Activated CD4-positive, CD25-positive, alpha-beta regulatory T cell (primary cell): ENCODE results near the gene EFHC1.
"Not testable (repeated sequence)": the region's sequence is repeated elsewhere in the genome, so short reads cannot be mapped to it uniquely, and the experiment has no call there.

Experiments
- DNase-seq, 4 experiments: peaks; one replicate each; lab custom pipeline; 2025; lab: John Stamatoyannopoulos, UW

EFHC1 gene

DNA sequence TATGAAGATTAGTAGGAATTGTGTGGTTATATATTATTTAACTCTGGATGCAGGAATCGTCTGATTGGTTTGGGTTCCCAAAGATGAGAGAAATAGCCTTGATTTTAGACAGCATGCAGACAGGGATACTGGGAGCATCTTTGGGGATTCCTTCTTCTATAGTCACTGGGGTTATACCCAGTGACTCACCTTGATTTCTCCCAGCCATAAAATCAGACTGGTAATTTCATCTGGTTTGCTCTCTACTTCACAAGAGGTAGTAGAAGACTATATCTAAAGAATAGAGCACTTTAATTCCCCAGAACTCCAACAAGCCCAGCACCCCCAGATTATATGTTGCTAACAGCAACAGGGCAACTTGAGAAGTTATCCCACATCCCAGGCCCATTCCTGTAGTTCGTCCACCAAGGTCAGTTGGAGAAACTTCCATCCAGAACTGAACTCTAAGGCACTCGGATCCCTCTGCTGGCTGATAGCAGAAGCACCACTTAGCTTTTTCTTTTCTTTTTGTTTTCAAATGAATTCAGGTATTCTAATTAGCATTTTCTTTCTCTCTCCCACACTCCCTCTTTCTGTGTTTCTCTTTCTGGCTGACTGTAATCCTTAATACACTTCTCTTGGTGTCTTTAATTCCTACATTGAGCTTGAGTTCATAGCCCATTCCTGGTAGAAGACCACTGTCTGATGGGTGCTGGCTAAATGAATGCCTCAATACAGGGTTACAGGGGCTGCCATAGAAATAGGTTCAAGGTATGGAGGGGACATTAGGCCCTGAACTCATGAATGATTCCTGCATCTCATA lies 20.4 kb upstream of the EFHC1 start:
- DNase-seq, result peak in 1 of 4 experiments; percentile 9

DNA sequence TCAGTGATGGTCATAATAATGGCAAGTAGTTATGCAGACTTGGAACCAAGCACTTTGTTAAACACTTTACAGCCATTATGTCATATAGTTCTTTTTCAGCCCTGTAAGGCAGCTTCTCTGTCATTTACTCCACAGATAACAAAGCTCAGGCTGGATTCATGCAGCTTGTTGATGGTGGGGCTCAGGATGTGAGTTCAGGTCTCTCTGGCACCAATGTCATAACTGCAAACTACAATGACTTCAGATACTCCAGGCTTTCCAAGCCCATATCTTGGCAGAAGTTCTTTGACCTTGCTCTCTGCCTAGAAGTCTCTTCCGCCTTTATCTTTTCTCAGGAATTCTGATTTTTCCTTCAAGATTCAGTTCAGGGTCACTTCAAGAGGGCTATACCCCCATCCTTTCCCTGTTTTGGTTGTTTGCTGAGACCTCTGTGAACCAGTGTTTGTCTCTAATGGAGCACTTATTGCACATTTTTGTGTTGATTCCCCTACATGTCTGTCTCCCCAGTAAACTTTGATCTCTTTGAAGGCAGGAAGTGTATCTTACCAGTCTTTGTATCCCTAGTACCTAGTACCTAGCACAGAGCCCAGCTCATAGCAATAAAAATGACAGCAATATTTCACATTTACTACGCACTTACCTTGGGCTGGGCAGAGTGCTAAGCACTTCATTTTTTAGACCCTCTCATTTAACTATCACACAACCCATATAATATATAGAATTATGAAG lies 19.7 kb upstream of the EFHC1 start:
- no peak for DNase-seq

DNA sequence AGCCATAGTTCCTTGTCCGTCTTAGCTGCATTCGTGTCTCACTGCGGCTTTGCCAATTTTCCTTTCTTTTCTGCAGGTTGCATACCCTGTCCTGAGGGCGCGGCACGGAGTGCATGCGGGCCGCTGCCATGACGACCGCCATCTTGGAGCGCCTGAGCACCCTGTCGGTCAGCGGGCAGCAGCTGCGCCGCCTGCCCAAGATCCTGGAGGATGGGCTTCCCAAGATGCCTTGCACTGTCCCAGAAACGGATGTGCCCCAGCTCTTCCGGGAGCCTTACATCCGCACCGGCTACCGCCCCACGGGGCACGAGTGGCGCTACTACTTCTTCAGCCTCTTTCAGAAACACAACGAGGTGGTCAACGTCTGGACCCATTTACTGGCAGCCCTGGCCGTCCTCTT lies 17.1 kb upstream of the EFHC1 start:
- no peak for DNase-seq

DNA sequence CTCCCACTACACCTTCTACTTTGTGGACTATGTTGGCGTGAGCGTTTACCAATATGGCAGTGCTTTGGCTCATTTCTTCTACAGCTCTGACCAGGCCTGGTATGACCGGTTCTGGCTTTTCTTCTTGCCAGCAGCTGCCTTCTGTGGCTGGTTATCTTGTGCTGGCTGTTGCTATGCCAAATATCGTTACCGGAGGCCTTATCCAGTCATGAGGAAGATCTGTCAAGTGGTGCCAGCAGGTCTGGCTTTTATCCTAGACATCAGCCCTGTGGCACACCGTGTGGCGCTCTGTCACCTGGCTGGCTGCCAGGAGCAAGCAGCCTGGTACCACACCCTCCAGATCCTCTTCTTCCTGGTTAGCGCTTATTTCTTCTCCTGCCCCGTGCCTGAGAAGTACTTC lies 16.5 kb upstream of the EFHC1 start:
- no peak for DNase-seq

DNA sequence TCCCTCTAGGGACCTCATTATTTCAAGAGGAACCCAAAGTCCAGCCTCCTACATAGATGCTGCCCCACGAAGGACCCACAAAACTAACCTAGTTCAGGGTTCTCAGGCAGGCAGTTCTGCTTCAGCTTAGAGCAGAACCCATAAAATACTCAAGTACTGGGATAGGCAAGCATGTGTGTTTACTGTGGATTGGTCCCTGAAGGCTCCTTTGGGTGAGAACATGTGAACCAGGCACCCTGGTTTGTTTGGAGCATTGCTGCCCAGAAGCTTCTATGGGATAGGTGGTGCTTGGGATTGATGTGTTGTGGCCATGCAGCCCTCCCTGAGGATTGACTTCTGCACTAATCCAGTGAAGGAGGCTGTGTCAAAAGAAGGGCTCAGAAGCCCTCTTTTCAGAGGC lies 14.9 kb upstream of the EFHC1 start:
- no peak for DNase-seq

DNA sequence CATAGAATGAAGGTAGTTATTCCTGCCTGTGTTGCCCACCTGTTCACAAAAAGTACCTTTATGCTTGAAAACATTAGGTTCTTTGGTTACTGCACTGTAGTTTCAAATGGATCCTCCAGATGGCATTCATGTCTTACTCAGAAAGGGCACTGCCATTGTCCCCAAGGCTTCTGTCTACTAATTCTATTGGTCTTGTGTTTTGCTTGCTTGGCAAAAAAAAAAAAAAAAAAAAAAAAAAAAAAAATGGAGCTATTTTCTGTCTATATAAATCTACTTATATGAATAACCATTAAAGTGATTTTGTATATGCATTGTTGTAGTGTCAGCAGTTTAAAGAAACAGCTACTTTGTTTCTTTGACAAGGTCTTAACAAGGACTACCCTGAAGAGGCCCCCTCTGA lies 12.7 kb upstream of the EFHC1 start:
- no peak for DNase-seq

DNA sequence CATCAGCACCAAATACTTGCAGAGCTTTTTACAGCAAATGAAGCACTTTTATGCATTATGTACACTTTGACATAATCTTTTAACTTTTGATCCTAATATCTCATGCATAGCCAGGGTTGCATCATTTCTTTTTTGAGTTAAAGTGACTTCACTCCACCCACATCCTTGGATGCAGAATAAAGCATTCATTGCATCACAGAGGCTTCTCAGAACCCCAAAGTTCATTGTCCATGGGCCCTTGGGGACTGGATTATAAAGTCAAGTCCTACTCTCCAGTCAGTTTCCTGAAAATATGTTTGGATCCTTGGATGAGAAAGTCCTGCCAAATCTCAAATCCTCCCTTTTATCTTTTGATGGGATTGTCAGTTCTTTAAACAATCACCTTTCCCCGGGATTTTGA lies 10.6 kb upstream of the EFHC1 start:
- no peak for DNase-seq

DNA sequence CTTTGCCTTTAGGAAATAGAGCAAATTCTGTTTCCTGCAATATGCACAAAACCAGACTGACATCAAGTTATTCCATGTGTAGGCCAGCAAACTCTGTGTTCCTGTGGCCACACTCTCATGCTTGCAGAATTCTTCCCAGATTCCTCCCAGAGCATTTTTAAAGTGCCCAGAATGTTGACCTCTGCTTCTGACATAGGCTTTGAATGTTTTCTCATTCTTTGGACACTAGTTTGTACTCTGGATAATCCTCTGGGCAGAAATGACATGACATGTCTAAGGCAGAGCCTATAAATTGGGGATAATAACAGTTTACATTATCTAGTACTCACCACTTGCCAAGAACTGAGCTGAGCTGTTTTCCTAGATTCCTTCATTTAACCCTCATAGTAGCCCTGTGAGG lies 9.2 kb upstream of the EFHC1 start:
- DNase-seq, result no peak

DNA sequence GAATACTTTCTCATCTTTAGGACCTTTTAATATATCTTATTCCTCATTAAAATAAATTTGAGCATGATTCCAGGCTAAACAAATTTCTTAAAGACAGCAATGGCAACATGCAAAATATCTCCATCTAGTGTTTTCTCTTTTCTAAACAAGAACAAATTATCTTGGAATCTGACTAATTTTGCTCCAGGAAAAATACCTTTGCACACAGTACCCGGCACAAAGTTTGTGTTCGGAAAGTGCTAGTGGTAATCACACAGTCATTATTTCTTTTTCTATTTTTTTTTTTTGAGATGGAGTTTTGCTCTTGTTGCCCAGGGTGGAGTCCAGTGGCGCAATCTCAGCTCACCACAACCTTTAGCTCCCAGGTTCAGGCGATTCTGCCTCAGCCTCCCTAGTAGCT lies 8.2 kb upstream of the EFHC1 start:
- no peak for DNase-seq

DNA sequence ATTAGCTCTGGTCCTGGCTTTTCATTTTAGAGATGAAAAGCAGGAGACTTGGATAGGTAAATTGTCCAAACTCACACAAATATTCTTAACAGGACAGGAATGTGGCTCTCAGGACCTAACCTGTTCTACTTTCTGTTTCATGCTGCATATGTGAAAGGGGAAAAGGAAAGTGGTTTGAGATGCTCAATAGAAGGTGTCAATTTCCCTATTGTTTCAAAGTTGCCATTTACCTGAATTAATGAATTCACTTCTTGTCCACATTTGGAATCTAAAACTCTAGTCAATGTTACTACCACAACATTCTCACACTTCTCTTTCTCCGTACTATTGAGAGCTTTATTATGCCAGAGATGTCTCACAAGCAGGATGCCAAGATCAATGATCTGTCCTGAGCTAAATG lies 4.8 kb upstream of the EFHC1 start:
- DNase-seq, result no peak

DNA sequence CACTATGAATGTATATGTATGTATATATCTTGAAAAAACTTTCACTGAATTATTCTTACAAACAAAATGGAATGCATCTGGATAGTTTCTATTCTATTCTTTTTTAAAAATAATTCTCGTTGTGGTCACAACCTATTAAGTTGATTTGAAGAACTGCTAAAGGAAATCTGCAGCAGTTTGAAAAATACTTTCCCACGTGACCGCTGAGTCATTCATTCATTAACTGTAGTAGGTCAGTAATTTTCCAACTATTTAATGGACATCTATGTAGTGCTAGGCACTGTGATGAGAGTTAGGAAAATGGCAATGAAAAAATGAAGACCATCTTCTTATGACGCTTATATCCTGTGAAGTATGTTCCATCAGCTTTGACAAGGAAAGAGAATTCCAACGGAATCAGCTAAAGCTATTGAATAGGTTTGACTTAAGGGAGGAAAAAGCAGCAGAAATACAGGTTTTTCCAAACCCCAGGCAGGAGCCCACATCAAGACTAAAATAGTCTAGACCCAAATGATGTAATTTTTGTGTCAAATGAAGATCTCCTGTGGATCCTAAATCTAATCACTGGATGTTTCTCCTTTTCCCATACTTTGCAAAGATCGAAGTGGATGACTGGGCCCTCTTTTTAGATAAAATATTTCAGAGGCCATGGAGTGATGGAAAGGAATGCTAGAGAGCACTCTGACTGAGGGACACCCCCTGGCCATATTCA lies 4.1 kb upstream of the EFHC1 start:
- no peak for DNase-seq

DNA sequence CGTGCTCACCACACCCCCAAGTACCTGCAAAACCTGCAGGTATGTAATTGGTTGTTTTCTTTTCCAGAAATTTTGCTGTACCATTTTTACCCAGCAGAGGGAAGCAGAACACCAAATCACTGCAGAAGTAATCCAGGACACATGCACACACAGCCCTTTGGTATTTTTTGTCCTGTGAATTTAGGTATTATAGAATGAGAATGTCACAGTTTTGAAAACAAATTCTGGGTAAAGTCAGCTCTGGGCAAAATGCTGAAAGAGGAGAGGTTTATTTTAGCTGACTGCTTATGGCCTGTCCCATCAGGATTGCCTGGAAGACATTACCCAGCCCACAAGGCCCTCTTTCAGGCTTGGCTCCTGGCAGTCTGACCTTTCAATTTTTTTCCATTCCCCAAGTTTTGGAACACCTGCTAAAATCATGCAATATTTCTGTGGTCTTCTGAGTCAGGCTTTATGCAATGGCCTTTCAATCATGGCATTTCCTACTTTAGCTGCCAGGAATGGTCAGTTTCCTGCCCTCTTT lies 3.5 kb upstream of the EFHC1 start:
- no peak for DNase-seq

DNA sequence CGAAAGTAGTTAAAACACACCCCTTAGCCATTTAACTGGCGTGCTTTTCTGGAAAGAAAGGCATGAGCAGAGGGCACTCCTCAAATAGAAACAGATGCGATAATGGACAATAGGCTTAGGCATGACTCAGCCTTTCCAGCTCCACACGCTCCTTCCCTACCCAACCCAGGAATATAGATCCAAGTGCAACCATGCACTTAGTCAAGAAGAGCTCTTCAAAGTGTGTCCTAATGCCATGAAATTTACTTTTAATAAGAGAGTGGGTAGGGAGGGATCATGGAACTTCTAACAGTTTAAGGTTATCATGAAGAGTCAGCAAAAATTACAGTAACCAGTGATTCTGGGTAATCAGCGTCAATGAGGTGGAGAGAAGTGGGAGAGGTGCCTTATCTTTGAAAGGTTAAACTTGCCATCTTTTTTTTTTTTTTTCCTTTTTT lies 2.4 kb upstream of the EFHC1 start:
- no peak for DNase-seq

DNA sequence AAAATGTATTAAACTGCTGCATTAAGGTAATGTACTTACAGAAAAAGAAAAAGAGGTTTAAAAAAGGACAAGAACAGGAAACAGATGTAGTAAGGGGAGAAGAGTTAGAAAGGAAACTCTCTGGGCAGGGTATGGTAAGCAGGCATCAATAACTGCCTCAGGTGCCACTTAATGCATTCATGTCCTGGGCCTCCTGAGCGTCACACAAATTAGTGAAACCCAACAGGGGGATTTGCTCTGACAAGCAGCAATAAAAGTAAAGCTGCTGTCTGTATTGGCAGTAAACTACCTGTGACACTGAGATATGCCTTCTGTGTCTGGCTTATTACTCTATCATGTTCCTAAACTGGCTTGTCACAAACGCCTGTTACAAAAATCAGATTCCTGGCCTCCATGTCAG lies 1.5 kb upstream of the EFHC1 start:
- no peak for DNase-seq

DNA sequence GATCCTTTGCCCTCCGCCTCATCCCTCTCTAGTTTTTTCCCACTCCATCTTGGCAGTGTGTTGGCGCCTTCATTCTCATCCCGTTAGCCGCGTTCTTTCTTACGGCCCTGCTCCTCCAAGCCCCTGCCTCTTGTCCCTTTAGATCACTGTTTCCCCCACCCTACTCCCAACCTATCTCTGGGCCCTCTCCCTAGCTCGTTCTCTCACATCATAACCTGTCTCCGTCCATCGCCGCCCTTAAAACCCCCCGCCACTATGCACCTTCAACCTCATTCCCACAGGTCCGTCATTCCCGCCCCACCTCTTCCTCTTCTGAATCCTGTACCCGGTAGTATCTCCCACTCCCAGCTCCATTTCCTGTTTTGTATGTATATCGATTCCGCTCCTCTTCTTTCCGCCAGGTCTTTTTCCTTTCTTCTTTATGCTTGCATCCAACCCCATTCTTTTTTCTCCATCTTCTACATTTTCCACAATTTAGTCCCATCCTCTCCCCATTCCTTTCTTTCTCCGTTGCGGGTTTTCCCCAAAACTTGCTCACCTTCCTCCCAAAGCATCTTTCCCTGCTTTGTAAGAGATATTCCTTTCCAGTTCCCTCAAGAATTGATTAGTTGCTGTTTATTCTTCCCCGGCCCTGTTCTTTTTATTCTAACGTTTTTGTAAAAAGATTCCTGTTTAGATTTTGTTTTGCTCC lies 671 bp downstream of the EFHC1 start:
- DNase-seq, result no peak

DNA sequence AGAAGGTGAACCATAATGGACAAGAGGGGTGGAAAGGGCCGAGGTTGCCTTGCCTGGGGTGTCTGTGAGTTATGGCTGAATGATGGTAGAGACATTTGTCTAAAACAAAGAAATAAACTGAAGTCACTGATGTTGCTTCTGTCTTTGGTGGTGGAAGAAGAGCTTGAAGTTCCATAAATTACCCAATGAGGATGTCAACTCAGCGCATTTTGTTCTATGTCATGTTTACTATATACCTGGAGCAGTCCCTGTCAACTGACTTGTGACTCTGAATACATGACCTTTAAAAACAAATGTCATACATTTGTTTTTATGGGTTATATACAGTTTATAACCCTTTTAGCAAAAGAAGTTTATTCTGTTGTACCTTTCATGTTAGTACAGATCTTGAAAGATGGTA lies 2.0 kb downstream of the EFHC1 start:
- no peak for DNase-seq

DNA sequence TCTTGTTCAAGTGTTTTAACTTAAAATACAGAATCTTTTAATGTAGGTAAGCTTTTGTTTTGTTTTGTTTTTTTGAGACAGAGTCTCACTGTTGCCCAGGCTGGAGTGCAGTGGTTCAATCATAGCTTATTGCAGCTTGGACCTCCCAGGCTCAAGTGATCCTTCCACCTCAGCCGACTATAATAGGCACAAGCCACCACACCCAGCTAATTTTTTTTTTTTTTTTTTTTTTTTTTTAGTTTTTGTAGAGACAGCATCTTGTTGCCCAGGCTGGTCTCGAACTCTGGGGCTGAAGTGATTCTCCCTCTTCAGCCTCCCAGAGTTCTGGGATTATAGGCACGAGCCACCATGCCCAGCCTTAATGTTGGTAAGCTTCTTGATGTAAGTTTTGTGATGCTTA lies 3.3 kb downstream of the EFHC1 start:
- no peak for DNase-seq

DNA sequence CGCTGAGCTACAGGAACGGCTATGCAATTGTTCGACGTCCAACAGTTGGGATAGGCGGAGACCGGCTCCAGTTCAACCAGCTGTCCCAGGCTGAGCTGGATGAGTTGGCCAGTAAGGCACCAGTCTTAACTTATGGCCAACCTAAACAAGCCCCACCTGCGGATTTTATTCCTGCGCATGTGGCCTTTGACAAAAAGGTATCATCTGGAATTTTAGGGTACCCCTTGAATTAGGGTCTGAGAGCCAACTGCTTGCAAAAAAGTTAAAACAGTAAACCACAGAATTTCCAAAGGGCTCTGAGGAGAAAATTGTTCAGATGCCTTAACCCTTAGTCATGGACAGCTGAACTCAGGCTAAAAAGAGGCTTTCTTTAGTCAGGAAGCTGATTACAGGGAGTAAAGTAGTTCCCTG lies 3.8 kb downstream of the EFHC1 start:
- no peak for DNase-seq

DNA sequence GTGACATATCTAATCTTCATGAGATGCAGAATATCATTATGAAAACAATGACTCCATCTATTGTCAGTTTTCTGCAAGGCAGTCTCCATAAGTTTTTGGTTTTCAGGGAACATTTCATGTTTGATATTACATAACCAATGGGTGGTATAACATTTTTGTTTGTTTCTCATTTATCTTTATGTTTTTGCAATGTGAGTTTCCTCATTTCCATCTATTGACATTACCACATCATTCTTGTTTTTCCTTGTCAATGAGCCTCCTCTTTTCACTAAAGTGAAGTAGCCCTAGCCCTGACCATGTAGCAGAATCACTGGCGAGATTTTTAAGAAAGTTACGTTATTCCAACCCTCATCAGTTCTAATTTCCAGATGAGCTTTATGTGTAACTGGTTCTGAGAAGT lies 4.4 kb downstream of the EFHC1 start:
- DNase-seq, result no peak

DNA sequence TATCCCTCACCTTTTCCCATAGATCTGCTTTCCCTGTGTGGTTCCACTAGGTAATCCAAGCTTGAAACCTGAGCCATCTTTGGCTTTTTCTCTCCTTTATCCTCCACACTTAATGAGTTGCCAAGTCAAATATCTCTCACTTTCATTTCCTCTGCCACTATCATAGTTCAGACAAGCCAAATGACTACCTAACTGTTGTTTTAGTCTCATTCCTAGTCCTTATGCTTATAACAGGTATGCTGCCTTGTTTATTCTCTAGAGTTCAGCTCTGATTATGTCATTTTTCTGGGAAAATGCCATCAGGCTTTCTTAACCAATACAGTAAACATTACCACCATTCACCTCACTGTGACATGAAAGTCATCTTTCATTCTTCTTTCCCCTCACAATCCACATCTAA lies 6.5 kb downstream of the EFHC1 start:
- DNase-seq, result no peak

DNA sequence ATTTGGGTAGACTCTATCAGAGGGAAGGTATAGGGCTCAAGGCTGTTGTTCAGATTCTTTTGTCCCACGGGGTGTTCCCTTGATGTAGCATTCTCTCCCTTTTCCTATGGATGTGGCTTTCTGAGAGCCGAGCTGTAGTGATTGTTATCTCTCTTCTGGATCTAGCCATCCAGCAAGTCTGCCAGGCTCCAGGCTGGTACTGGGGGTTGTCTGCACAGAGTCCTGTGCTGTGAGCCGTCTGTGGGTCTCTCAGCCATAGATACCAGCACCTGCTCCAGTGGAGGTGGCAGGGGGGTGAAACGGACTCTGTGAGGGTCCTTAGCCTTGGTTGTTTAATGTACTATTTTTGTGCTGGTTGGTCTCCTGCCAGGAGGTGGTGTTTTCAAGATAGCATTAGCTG lies 13.2 kb downstream of the EFHC1 start:
- DNase-seq, result not testable (repeated sequence)

DNA sequence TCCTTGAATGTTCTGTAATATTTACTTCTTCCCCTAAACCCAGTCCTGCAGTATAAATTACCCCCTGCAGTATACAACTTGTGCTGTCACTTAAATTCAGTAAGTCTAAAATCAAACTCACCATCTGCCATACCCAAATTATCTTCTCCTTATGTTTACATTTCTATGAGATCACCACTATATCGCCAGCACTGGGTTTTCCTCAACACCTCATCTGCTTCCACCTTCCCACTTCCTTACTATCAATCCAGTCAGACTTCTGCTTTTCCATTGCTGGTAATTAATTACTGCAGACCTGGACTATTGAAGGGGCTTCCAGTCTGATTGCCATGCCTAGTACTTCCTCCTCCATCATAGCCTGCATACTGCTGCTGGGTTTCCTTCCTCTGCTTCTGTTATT lies 15.2 kb downstream of the EFHC1 start:
- no peak for DNase-seq
